C4-2B (cell line): ENCODE results near the gene ALKBH5.

Source experiments
- ZFX ChIP-seq: fragments of 450-650 bp; IDR thresholded peaks from 2 replicates; pipeline ENCODE4 v1.6.1; 2017
- TF ChIP-seq, protein P1 (sequence below): fragments of 450-650 bp; conservative IDR thresholded peaks from 2 replicates; pipeline ENCODE4 v1.5.1; 2017; ENCODE audit warnings: mild to moderate bottlenecking

DNA sequence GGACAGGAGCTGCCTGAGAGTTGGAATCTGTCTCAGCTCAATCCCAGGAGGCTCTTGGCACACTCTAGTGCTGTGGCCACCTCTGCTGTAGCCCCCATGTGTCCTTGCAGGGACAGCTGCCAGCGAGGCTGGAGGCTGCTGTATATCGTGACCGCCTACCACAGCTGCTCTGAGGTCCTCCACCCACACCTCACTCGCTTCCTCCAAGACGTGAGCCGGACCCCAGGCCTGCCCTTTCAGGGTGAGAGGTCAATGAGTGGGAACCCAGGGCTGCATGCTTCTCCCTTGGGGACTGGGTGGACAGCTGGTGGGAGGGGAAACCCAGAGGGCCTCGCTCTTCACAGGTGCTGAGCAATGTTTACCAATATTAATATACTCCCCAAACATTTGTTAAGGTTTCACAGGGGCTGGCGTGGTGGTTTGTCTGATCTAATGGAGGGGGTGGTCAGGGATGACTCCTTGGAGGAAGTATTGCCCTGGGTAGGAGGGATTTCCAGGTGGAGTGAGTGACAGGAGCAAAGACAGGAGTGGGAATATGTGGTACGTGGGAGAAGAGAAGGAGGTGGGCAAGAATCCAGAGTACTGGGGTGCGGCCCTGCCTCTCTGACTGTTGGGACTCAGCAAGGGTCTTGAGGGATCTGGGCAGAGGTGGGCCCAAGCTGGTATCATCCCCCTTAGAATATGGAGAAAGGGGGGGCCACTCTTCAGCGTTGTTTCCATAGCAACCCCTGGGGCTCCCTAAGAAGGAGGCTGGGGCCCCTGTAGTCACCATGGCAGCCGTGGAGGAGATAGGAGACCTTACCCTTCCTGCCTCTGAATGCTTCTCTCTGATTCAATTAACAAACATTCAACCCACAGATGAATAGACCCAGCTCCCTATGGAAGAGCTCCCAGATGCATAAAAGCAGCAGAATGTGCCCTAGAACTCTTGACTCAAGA lies 22.2 kb upstream of the ALKBH5 start:
- TF ChIP-seq, protein P1, sequence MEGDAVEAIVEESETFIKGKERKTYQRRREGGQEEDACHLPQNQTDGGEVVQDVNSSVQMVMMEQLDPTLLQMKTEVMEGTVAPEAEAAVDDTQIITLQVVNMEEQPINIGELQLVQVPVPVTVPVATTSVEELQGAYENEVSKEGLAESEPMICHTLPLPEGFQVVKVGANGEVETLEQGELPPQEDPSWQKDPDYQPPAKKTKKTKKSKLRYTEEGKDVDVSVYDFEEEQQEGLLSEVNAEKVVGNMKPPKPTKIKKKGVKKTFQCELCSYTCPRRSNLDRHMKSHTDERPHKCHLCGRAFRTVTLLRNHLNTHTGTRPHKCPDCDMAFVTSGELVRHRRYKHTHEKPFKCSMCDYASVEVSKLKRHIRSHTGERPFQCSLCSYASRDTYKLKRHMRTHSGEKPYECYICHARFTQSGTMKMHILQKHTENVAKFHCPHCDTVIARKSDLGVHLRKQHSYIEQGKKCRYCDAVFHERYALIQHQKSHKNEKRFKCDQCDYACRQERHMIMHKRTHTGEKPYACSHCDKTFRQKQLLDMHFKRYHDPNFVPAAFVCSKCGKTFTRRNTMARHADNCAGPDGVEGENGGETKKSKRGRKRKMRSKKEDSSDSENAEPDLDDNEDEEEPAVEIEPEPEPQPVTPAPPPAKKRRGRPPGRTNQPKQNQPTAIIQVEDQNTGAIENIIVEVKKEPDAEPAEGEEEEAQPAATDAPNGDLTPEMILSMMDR: no peak
- TF ChIP-seq ZFX: no peak
